Astrocyte (in vitro differentiated cells and primary cell): ENCODE results near the gene OR51F2. TPM values are rescaled to one million over a fixed set of nuclear protein-coding genes. Genes with fewer than 3 reads are reported as not detected.

Experiments used
- DNase-seq: peaks from one replicate; pipeline ENCODE4 v3.0.0-alpha.2; 2010; ENCODE audit warnings: low read depth
- FAIRE-seq: peaks from 2 replicates; lab custom pipeline; 2011; peaks lifted over from hg19 to GRCh38; lab: Jason Lieb, UNC
- H2AFZ ChIP-seq: 2 replicates; pipeline ENCODE4 v1.6.0; 2012; ENCODE audit warnings: low read depth, low read length, inconsistent platforms
- H3K27ac ChIP-seq: 2 replicates; pipeline ENCODE4 v1.5.1; 2011; ENCODE audit warnings: low read depth, low read length, inconsistent platforms
- H3K27me3 ChIP-seq: 2 replicates; pipeline ENCODE4 v1.6.0; 2011; ENCODE audit warnings: low read length, inconsistent platforms; ENCODE audit not compliant: insufficient read depth
- H3K36me3 ChIP-seq: 2 replicates; pipeline ENCODE4 v1.5.1; 2011; ENCODE audit warnings: low read length, inconsistent platforms; ENCODE audit not compliant: insufficient read depth
- H3K4me1 ChIP-seq: 2 replicates; pipeline ENCODE4 v1.5.1; 2011; ENCODE audit warnings: low read length, inconsistent platforms; ENCODE audit not compliant: insufficient read depth
- H3K4me2 ChIP-seq: 2 replicates; pipeline ENCODE4 v1.6.0; 2012; ENCODE audit warnings: low read length, inconsistent platforms
- H3K4me3 ChIP-seq: 2 replicates; pipeline ENCODE4 v1.5.1; 2011; ENCODE audit warnings: low read depth, mild to moderate bottlenecking, low read length, inconsistent platforms; ENCODE audit not compliant: insufficient read depth
- H3K79me2 ChIP-seq: 2 replicates; pipeline ENCODE4 v1.6.0; 2012; ENCODE audit warnings: mild to moderate bottlenecking, low read length, inconsistent platforms; ENCODE audit not compliant: insufficient read depth
- H3K9ac ChIP-seq: 2 replicates; pipeline ENCODE4 v1.6.0; 2012; ENCODE audit warnings: mild to moderate bottlenecking, low read length, inconsistent platforms
- H3K9me3 ChIP-seq: 2 replicates; pipeline ENCODE4 v1.5.1; 2012; ENCODE audit warnings: low read depth, mild to moderate bottlenecking, low read length, inconsistent platforms; ENCODE audit not compliant: insufficient read depth
- H4K20me1 ChIP-seq: 2 replicates; pipeline ENCODE4 v1.6.0; 2012; ENCODE audit warnings: low read length, inconsistent platforms; ENCODE audit not compliant: insufficient read depth
- H3K27ac Mint-ChIP-seq: one replicate; pipeline ENCODE4 v1.8.0; 2021; ENCODE audit warnings: mild to moderate bottlenecking, mixed read lengths; ENCODE audit not compliant: unreplicated experiment
- H3K27me3 Mint-ChIP-seq: one replicate; pipeline ENCODE4 v1.8.0; 2021; ENCODE audit warnings: low read depth, mixed read lengths; ENCODE audit not compliant: unreplicated experiment
- H3K36me3 Mint-ChIP-seq: one replicate; pipeline ENCODE4 v1.8.0; 2021; ENCODE audit warnings: low read depth, mixed read lengths; ENCODE audit not compliant: unreplicated experiment
- H3K4me1 Mint-ChIP-seq: one replicate; pipeline ENCODE4 v1.8.0; 2021; ENCODE audit warnings: low read depth, mixed read lengths; ENCODE audit not compliant: unreplicated experiment
- H3K4me3 Mint-ChIP-seq: one replicate; pipeline ENCODE4 v1.8.0; 2021; ENCODE audit warnings: mild to moderate bottlenecking, moderate library complexity, mixed read lengths; ENCODE audit not compliant: unreplicated experiment
- H3K9me3 Mint-ChIP-seq: one replicate; pipeline ENCODE4 v1.8.0; 2021; ENCODE audit warnings: mild to moderate bottlenecking, mixed read lengths; ENCODE audit not compliant: unreplicated experiment
- EZH2 ChIP-seq: IDR thresholded peaks from 2 replicates; pipeline ENCODE4 v1.6.1; 2012; ENCODE audit warnings: mild to moderate bottlenecking, low read length, inconsistent platforms; ENCODE audit not compliant: insufficient read depth
- total RNA-seq: library from RNA; stranded (reverse); gene quantifications from 2 replicates; pipeline ENCODE4 v1.2.1, GENCODE V29; 2021
- TF ChIP-seq, protein P1 (sequence below): IDR thresholded peaks from 2 replicates; pipeline ENCODE4 v1.5.1; 2011; ENCODE audit warnings: low read depth, mild to moderate bottlenecking, inconsistent platforms, low read length, moderate library complexity; ENCODE audit not compliant: insufficient read depth

Gene OR51F2
- total RNA-seq, 1 donor from 2014 or later = not detected

DNA sequence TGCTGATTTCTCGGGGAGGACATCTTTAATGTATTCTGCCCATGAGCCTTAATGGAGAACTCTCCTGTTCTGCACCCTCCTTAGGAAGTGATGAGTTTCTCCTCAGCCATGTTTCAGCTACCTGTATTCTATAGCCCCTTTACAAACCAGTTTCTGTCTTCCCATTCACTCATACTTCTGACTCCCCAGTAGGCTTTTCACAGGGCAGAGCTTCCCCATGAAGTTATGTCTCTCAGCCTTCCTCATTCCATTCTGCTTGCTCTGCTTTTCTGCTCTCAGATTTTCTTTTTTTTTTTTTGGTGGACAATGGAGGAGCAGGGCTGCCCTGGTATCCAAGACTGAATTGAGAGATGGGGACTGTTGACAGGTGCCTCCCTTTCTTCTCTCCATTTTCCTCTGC is 12.6 kb upstream of the OR51F2 start:
- H3K36me3 ChIP-seq = no peaks in the 10 kb centered on the region
- peaks cover 2% of the 10 kb centered on the region for H3K4me1 Mint-ChIP-seq
- TF ChIP-seq, protein P1, sequence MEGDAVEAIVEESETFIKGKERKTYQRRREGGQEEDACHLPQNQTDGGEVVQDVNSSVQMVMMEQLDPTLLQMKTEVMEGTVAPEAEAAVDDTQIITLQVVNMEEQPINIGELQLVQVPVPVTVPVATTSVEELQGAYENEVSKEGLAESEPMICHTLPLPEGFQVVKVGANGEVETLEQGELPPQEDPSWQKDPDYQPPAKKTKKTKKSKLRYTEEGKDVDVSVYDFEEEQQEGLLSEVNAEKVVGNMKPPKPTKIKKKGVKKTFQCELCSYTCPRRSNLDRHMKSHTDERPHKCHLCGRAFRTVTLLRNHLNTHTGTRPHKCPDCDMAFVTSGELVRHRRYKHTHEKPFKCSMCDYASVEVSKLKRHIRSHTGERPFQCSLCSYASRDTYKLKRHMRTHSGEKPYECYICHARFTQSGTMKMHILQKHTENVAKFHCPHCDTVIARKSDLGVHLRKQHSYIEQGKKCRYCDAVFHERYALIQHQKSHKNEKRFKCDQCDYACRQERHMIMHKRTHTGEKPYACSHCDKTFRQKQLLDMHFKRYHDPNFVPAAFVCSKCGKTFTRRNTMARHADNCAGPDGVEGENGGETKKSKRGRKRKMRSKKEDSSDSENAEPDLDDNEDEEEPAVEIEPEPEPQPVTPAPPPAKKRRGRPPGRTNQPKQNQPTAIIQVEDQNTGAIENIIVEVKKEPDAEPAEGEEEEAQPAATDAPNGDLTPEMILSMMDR = no peak
- TF ChIP-seq EZH2 = no peak
- no peaks in the 10 kb centered on the region for H3K79me2 ChIP-seq
- no peak overlapping the region for H2AFZ ChIP-seq
- no peaks in the 10 kb centered on the region for H3K27me3 Mint-ChIP-seq
- H3K4me3 ChIP-seq = no peak overlapping the region
- no peaks in the 10 kb centered on the region for H3K4me1 ChIP-seq
- no peak overlapping the region for H3K27ac ChIP-seq
- no peaks in the 10 kb centered on the region for H3K36me3 Mint-ChIP-seq
- H4K20me1 ChIP-seq = no peaks in the 10 kb centered on the region
- H3K27ac Mint-ChIP-seq = no peak overlapping the region
- FAIRE-seq (no peak), DNase-seq (no peak)
- H3K9me3 Mint-ChIP-seq = no peaks in the 10 kb centered on the region
- no peak overlapping the region for H3K9ac ChIP-seq
- no peak overlapping the region for H3K4me3 Mint-ChIP-seq
- no peaks in the 10 kb centered on the region for H3K9me3 ChIP-seq
- H3K27me3 ChIP-seq = no peaks in the 10 kb centered on the region
- H3K4me2 ChIP-seq = no peak overlapping the region

DNA sequence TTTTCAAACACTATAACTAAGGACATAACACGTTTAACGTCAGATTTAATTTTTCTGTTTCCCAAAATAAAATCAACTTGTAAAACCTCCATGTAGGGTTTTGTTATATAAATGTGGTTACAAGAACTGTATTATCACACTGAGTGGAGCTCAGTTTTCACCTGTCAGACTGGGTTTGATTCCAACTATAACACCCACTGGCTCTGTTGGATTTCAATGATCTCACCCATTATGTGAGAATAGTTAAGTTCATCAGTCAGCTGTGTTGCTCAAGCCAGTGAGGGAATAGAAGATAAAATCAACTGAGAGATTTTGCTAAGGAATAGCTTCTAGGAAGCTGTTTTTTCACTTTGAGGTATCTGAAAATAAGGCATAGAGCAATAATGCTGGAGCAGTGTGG is 11.9 kb upstream of the OR51F2 start:
- TF ChIP-seq, protein P1 = no peak
- no peak for TF ChIP-seq EZH2
- FAIRE-seq = no peak

DNA sequence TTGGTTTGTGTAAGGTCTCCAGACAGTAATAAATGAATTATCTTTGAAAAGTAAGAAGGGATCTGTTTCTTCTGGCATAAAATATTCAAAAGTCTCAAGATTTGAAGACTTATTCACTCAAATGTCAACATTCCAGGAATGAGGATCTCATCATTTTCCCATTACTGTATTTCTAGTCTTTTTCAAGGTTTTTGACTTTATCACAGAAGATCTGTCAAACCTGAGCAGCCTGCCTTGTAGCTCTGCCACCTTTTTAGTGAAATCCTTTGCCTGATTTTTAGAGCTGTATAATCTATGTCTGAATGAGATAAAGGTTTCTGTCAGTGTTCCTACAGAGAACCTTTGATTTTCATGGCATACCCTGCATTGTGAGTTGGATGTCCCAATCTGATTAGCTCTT is 4.0 kb downstream of the OR51F2 start:
- Histone ChIP-seq H2AFZ (no peak overlapping the region), H3K27ac (no peak overlapping the region), H3K27me3 (no peaks in the 10 kb centered on the region), H3K9me3 (no peaks in the 10 kb centered on the region), H3K4me1 (no peaks in the 10 kb centered on the region), H4K20me1 (no peaks in the 10 kb centered on the region), H3K4me3 (no peak overlapping the region), H3K4me2 (no peak overlapping the region), H3K36me3 (no peaks in the 10 kb centered on the region), H3K9ac (no peak overlapping the region), H3K79me2 (no peaks in the 10 kb centered on the region)
- H3K27ac Mint-ChIP-seq = no peak overlapping the region
- H3K36me3 Mint-ChIP-seq = no peaks in the 10 kb centered on the region
- FAIRE-seq (no peak), DNase-seq (no peak)
- TF ChIP-seq, protein P1 = no peak
- no peak for TF ChIP-seq EZH2
- no peaks in the 10 kb centered on the region for H3K27me3 Mint-ChIP-seq
- H3K9me3 Mint-ChIP-seq = no peaks in the 10 kb centered on the region
- no peak overlapping the region for H3K4me3 Mint-ChIP-seq
- H3K4me1 Mint-ChIP-seq = peaks cover 4% of the 10 kb centered on the region

More for the DNA sequence above, 11.9 kb upstream of the OR51F2 start:
- H4K20me1 ChIP-seq = no peaks in the 10 kb centered on the region
- no peaks in the 10 kb centered on the region for H3K79me2 ChIP-seq
- H3K27ac Mint-ChIP-seq = no peak overlapping the region
- no peaks in the 10 kb centered on the region for H3K27me3 ChIP-seq
- H3K9ac ChIP-seq = no peak overlapping the region
- H3K27ac ChIP-seq = no peak overlapping the region
- H3K4me3 ChIP-seq = no peak overlapping the region
- H3K4me1 ChIP-seq = no peaks in the 10 kb centered on the region
- H3K9me3 ChIP-seq = no peaks in the 10 kb centered on the region
- H3K36me3 Mint-ChIP-seq = no peaks in the 10 kb centered on the region
- H3K4me2 ChIP-seq = no peak overlapping the region
- no peaks in the 10 kb centered on the region for H3K36me3 ChIP-seq
- H3K4me3 Mint-ChIP-seq = no peak overlapping the region
- peaks cover 2% of the 10 kb centered on the region for H3K4me1 Mint-ChIP-seq
- no peak for DNase-seq
- H3K27me3 Mint-ChIP-seq = no peaks in the 10 kb centered on the region
- no peaks in the 10 kb centered on the region for H3K9me3 Mint-ChIP-seq
- no peak overlapping the region for H2AFZ ChIP-seq
